ENCODE measurements around the gene DSCAML1. TPM values are rescaled to one million over a fixed set of nuclear protein-coding genes. Genes with fewer than 3 reads are reported as not detected.

DSCAML1 gene
- total RNA-seq, 1 experiment from 2014 or later, result 0.90 TPM

- Mint-ChIP-seq H3K9me3 (no peaks in the 10 kb centered on the region), H3K27me3 (ENCODE audit: low read depth) (peaks cover 16% of the 10 kb centered on the region; the same call in 1 of the 2 replicates), H3K36me3 (no peaks in the 10 kb centered on the region), H3K4me3 (no peak overlapping the region), H3K4me1 (peaks cover 27% of the 10 kb centered on the region), H3K27ac (no peak overlapping the region)
- TF ChIP-seq TEAD1 (CRISPR knock-in tag; IDR thresholded peaks at IDR 0.05) (no peak), TEAD4 (CRISPR knock-in tag; IDR thresholded peaks at IDR 0.05) (no peak), ZNF263 (CRISPR knock-in tag; IDR thresholded peaks at IDR 0.05; ENCODE audit: low read depth) (no peak), MAX (CRISPR knock-in tag; IDR thresholded peaks at IDR 0.05) (no peak), MLX (CRISPR knock-in tag; IDR thresholded peaks at IDR 0.05) (no peak), FOXK1 (CRISPR knock-in tag; IDR thresholded peaks at IDR 0.05) (no peak), E2F1 (CRISPR knock-in tag; IDR thresholded peaks at IDR 0.05) (no peak), CREM (CRISPR knock-in tag; IDR thresholded peaks at IDR 0.05) (no peak), JAZF1 (CRISPR knock-in tag; IDR thresholded peaks at IDR 0.05) (no peak), FOXP4 (CRISPR knock-in tag; IDR thresholded peaks at IDR 0.05) (no peak), HMGXB4 (CRISPR knock-in tag; IDR thresholded peaks at IDR 0.05) (no peak), ZNF423 (CRISPR knock-in tag; IDR thresholded peaks at IDR 0.05) (no peak), NFATC4 (CRISPR knock-in tag; IDR thresholded peaks at IDR 0.05) (no peak), CREB1 (CRISPR knock-in tag; IDR thresholded peaks at IDR 0.05) (no peak), ATF6 (CRISPR knock-in tag; IDR thresholded peaks at IDR 0.05) (no peak)
- POLR2A ChIA-PET, result interaction anchor here (0.5 kb wide), 1 partner anchor 37 kb away, joined by 3 read pairs; no protein-coding TSS in a partner anchor
- DNase-seq (ENCODE audit: low spot score) (no peak), ATAC-seq (no peak)
- CTCF ChIA-PET, result interaction anchor here (1.5 to 4.1 kb wide), 2 partner anchors 21 to 124 kb away, joined by 3 to 19 read pairs; no protein-coding TSS in a partner anchor
These were observed 247.6 kb downstream of the DSCAML1 start for GRCh38 chr11:117549417-117549816.

- Mint-ChIP-seq H3K36me3 (no peaks in the 10 kb centered on the region), H3K4me1 (peaks cover 29% of the 10 kb centered on the region), H3K27ac (no peak overlapping the region), H3K9me3 (peaks cover under 1% of the 10 kb centered on the region; the same call in 1 of the 2 replicates), H3K4me3 (no peak overlapping the region), H3K27me3 (ENCODE audit: low read depth) (peaks cover 16% of the 10 kb centered on the region; the same call in 1 of the 2 replicates)
- ChIA-PET CTCF (interaction anchor here (1.5 to 4.1 kb wide), 2 partner anchors 20 to 123 kb away, joined by 3 to 19 read pairs; no protein-coding TSS in a partner anchor), POLR2A (interaction anchor here (0.5 kb wide), 1 partner anchor 38 kb away, joined by 3 read pairs; no protein-coding TSS in a partner anchor)
- TF ChIP-seq NFE2L1 (CRISPR knock-in tag; IDR thresholded peaks at IDR 0.05), result no peak
- no peak for TF ChIP-seq GRHL2 (CRISPR knock-in tag; IDR thresholded peaks at IDR 0.05; ENCODE audit: insufficient replicate concordance, severe bottlenecking)
- TF ChIP-seq ZSCAN18 (CRISPR knock-in tag; IDR thresholded peaks at IDR 0.05), result no peak
- TF ChIP-seq TP53 (CRISPR knock-in tag; IDR thresholded peaks at IDR 0.05), result no peak
- DNase-seq (ENCODE audit: low spot score), result no peak
- no peak for ATAC-seq
These were observed 248.1 kb downstream of the DSCAML1 start for GRCh38 chr11:117548876-117549275.
